SKM-1 treated with dmso at 0.1 percent for 144 hours (cell line): Measurements from ENCODE around the gene TMEM208.

Source experiments
- DNase-seq: peaks from one replicate; lab custom pipeline; 2025; ENCODE audit not compliant: unreplicated experiment; lab: John Stamatoyannopoulos, UW

TMEM208 gene

DNA sequence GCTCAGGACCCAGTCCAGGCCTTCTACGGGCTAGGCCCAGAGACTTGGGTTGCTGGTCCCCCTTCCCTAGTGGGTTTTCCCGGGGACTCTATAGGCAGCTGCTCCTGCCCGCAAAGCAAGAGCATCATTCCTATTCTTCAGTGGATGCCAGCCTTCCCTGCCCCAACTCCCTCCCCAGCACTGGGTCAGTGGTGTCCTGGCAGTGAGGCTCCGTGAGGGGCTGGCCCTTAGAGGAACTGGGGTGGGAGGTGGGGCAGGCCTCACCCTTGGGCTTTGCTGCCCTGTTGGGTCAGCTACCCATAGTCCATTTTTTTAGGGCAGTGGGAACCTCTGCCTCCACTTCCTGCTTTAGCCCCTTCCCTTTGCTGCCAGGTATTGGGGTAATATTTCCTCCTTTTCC, 44.5 kb downstream of the TMEM208 start:
- no peak for DNase-seq

DNA sequence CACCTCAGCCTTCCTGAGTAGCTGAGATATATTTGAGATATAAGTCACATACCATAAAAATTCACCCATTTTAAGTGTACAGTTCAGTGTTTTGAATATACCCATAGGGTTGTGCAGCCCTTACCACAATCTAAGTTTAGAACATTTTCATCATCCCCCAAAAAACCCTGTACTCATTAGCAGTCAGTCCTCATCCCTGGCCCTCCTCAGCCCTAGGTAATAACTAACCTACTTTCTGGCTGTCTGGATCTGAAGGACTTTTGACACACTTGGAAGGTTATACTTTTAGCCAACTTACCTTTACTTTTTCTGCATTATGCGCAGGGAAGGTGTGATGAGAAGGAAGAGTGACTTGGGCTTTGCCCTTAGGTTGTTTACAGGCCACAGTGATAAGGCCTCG, 48.4 kb downstream of the TMEM208 start:
- no peak for DNase-seq

DNA sequence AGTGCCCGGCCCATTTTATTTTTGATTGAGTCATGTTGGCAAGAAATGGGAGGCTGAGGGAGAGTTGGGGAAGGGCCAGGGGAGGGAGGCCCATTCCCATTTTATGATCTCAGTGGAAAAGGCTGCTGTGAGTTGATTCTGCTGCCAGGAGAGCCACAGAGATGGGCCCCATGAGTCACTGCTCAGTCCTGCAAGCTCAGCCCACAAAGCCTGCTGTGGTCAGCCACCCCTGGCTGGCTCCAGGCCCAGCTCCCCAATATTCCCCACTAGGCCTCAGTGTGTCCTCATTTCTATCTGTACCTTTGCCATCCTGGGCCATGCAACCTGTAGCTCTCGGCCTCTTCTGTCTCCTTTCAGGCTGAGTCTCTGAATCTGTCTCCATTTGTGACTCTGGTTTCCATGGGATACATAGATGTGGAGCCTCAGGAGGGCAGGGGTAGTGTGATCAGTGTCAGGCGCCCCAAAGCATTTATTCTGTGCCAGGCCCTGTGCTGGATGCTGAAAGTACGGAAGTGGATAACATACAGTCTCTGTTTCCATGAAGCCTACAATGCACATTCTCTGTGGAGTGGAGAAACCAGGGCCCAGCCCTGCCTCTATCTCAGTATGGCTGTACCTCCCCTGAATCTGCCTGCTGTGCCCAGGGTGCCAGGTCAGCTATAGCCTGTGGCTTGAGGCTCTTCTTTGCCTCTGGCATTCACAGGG, 50.5 kb downstream of the TMEM208 start:
- no peak for DNase-seq

DNA sequence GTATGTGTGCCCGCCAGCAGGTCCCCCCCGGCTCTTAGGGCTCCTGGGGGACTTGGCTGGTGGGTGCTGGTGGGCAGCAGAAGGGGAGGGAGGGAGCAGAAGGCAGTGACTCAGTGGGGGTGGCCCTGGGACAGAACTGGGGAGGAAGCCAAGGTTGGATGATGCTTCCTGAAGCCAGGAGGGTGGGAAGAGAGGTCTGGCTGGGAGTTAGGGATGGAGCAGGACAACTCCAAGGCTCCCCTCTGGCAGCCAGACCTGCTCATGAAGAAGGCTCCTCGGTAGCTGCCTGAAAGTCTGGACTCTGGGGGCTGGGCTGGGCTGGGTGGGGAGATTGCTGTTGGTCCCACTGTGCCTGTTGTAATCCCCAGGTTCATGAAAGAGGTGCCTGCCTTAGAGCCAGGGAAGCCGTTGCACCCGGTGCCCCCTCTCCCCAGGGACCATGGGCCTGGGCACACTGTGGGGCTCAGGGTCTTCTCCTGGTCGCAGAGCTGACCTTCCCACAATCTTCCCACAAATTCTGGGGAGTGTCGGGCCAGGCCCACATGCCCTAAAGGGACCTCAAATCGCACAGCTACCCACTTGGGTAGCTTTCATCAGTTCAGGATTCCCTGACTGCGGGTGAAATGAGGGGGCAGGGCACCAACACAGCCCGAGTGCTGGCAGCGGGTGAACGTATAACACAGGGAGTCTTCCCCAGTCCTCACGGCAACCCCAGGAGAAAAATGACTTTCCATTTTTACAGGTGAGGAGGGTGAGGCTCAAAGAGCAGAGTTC, 51.3 kb downstream of the TMEM208 start:
- no peak for DNase-seq
